Neuronal stem cell (in vitro differentiated cells): ENCODE results near the gene PDE11A.

ENCODE experiments used
- DNase-seq: peaks from one replicate; pipeline ENCODE4 v3.0.0-alpha.2; 2013; ENCODE audit warnings: low spot score
- H2AFZ ChIP-seq: one replicate; pipeline ENCODE4 v1.6.1; 2013; ENCODE audit warnings: mild to moderate bottlenecking, low read length, inconsistent platforms
- H2AK5ac ChIP-seq: 2 replicates; pipeline ENCODE4 v1.6.1; 2013; ENCODE audit warnings: low read depth, mild to moderate bottlenecking, inconsistent platforms, low read length, moderate library complexity, mixed read lengths
- H2BK120ac ChIP-seq: 2 replicates; pipeline ENCODE4 v1.6.1; 2013; ENCODE audit warnings: low read depth, mild to moderate bottlenecking, inconsistent platforms, low read length, moderate library complexity, mixed read lengths
- H2BK12ac ChIP-seq: one replicate; pipeline ENCODE4 v1.6.1; 2013; ENCODE audit warnings: low read length, inconsistent platforms
- H2BK15ac ChIP-seq: 2 replicates; pipeline ENCODE4 v1.6.1; 2013; ENCODE audit warnings: mild to moderate bottlenecking, low read length, inconsistent platforms, mixed read lengths
- H2BK5ac ChIP-seq: one replicate; pipeline ENCODE4 v1.6.1; 2013; ENCODE audit warnings: inconsistent platforms, mild to moderate bottlenecking, low read length, moderate library complexity
- H3K14ac ChIP-seq: one replicate; pipeline ENCODE4 v1.6.1; 2013; ENCODE audit warnings: low read length, inconsistent platforms
- H3K18ac ChIP-seq: 2 replicates; pipeline ENCODE4 v1.6.1; 2013; ENCODE audit warnings: low read length, inconsistent platforms
- H3K23ac ChIP-seq: 2 replicates; pipeline ENCODE4 v1.6.1; 2013; ENCODE audit warnings: low read depth, mild to moderate bottlenecking, mixed read lengths, low read length, inconsistent platforms; ENCODE audit not compliant: poor library complexity
- H3K27ac ChIP-seq: replicated peaks from 3 replicates; pipeline ENCODE4 v1.5.1; 2013; ENCODE audit warnings: low read length, inconsistent platforms
- H3K27me3 ChIP-seq, 3 experiments: 2 replicates each; pipeline ENCODE4 v1.6.1; 2013; ENCODE audit warnings: low read length in 3 of 3, mild to moderate bottlenecking in 2 of 3, inconsistent platforms in 1 of 3, low read depth in 1 of 3, mixed read lengths in 1 of 3, moderate library complexity in 1 of 3; ENCODE audit not compliant: control insufficient read depth in 3 of 3, insufficient read depth in 3 of 3
- H3K36me3 ChIP-seq, 2 donors: replicated peaks in 1 of 2; 2 replicates each; pipeline ENCODE4 v1.6.1; 2013; ENCODE audit warnings: low read length in 2 of 2; ENCODE audit not compliant: control insufficient read depth in 2 of 2, insufficient read depth in 2 of 2
- H3K4ac ChIP-seq: 2 replicates; pipeline ENCODE4 v1.6.1; 2013; ENCODE audit warnings: inconsistent platforms, mild to moderate bottlenecking, low read length, moderate library complexity
- H3K4me1 ChIP-seq, 2 donors: 1 replicate in 1 of 2; 2 replicates in 1 of 2; pipeline ENCODE4 v1.6.1; 2013; ENCODE audit warnings: low read length in 2 of 2, low read depth in 1 of 2; ENCODE audit not compliant: control insufficient read depth in 2 of 2, insufficient read depth in 1 of 2
- H3K4me2 ChIP-seq: one replicate; pipeline ENCODE4 v1.6.1; 2013; ENCODE audit warnings: mild to moderate bottlenecking, low read length, inconsistent platforms; ENCODE audit not compliant: insufficient read depth, poor library complexity, severe bottlenecking
- H3K4me3 ChIP-seq, 2 donors: 2 replicates each; pipeline ENCODE4 v1.5.1; 2013; ENCODE audit warnings: low read length in 2 of 2, mild to moderate bottlenecking in 2 of 2, inconsistent platforms in 1 of 2, moderate library complexity in 1 of 2
- H3K79me1 ChIP-seq: one replicate; pipeline ENCODE4 v1.6.1; 2013; ENCODE audit warnings: low read depth, mild to moderate bottlenecking, inconsistent platforms, low read length, moderate library complexity
- H3K9ac ChIP-seq: one replicate; pipeline ENCODE4 v1.6.1; 2013; ENCODE audit warnings: mild to moderate bottlenecking, low read depth, low read length, inconsistent platforms; ENCODE audit not compliant: poor library complexity
- H3K9me3 ChIP-seq, 2 donors: replicated peaks in 1 of 2; 2 replicates each; pipeline versions ENCODE3 to v1.6.1; 2013; ENCODE audit warnings: low read length in 2 of 2, mild to moderate bottlenecking in 2 of 2, inconsistent platforms in 1 of 2, low read depth in 1 of 2, mixed read lengths in 1 of 2, moderate library complexity in 1 of 2; ENCODE audit not compliant: control insufficient read depth in 2 of 2, insufficient read depth in 1 of 2
- H4K8ac ChIP-seq: one replicate; pipeline ENCODE4 v1.6.1; 2013; ENCODE audit warnings: low read depth, mild to moderate bottlenecking, inconsistent platforms, low read length, moderate library complexity
- H4K91ac ChIP-seq: one replicate; pipeline ENCODE4 v1.6.1; 2013; ENCODE audit warnings: low read length, low read depth, mild to moderate bottlenecking, inconsistent platforms; ENCODE audit not compliant: poor library complexity
- WGBS, 2 donors: extraction: QIAGEN DNeasy Blood & Tissue Kit; methylation state at CpG; one replicate each; pipeline ENCODE4 v1.1.7; 2013; ENCODE audit warnings: missing lambda C conversion rate in 2 of 2, mixed read lengths in 1 of 2; ENCODE audit not compliant: insufficient read length in 2 of 2, insufficient replicate concordance in 1 of 2; ENCODE audit errors: extremely low coverage in 2 of 2; 5-methylcytosine and 5-hydroxymethylcytosine counted together

PDE11A gene

GRCh38 chr2:178101321-178102079 is 28.9 kb upstream of the PDE11A start:
- Histone ChIP-seq H3K9ac (no peak overlapping the region), H3K23ac (no peak overlapping the region), H3K27me3 (no peaks in the 10 kb centered on the region), H2AFZ (no peak overlapping the region), H3K4ac (no peak overlapping the region), H4K8ac (no peak overlapping the region), H2AK5ac (no peak overlapping the region), H2BK15ac (no peak overlapping the region), H3K36me3 (no peaks in the 10 kb centered on the region), H3K14ac (no peak overlapping the region), H3K4me1 (no peaks in the 10 kb centered on the region), H3K4me2 (no peak overlapping the region), H4K91ac (no peak overlapping the region), H3K79me1 (no peaks in the 10 kb centered on the region), H3K9me3 (no peaks in the 10 kb centered on the region), H3K4me3 (no peak overlapping the region), H2BK120ac (no peak overlapping the region), H2BK12ac (no peak overlapping the region), H3K27ac (no peak overlapping the region), H3K18ac (no peak overlapping the region), H2BK5ac (no peak overlapping the region)
- WGBS, 2 donors = no CpG with 5 or more reads among the region's 3 CpGs
- no peak for DNase-seq

DNA sequence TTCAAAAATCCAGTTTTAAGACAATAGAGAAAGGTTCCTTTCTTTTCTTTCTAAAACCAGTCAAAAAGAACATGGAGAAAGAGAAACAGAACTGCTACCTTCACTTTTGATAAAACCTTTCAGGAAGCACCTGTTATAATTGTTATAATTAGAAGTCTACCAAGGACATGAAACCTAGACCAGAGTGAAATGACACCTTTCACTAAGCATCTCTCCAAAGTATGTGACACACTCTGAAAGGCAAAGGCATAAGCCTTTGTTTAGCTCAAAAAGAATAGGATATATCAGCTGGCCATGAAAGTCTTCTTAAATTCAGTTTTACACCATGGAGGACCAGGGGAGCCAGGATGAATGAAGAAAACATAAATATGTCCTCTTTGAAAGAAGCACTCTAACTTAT is 20.9 kb upstream of the PDE11A start:
- H3K27ac ChIP-seq = no peak overlapping the region
- H2AFZ ChIP-seq = no peak overlapping the region
- DNase-seq = no peak
- no peak overlapping the region for H2AK5ac ChIP-seq
- H3K79me1 ChIP-seq = no peaks in the 10 kb centered on the region
- no peak overlapping the region for H3K14ac ChIP-seq
- H4K91ac ChIP-seq = no peak overlapping the region
- H3K9me3 ChIP-seq = no peaks in the 10 kb centered on the region
- H3K36me3 ChIP-seq = no peaks in the 10 kb centered on the region
- no peak overlapping the region for H3K4me2 ChIP-seq
- H2BK120ac ChIP-seq = no peak overlapping the region
- H4K8ac ChIP-seq = no peak overlapping the region
- H2BK12ac ChIP-seq = no peak overlapping the region
- no peak overlapping the region for H3K9ac ChIP-seq
- peaks cover 0 to 9% (median 0%) of the 10 kb centered on the region in 3 experiments for H3K27me3 ChIP-seq
- H3K23ac ChIP-seq = no peak overlapping the region
- H2BK5ac ChIP-seq = no peak overlapping the region
- H3K18ac ChIP-seq = no peak overlapping the region
- no peak overlapping the region for H2BK15ac ChIP-seq
- no peak overlapping the region for H3K4ac ChIP-seq
- H3K4me3 ChIP-seq = no peak overlapping the region
- no peaks in the 10 kb centered on the region for H3K4me1 ChIP-seq

- H3K4me2 ChIP-seq = no peak overlapping the region
- H2BK12ac ChIP-seq = no peak overlapping the region
- no peak overlapping the region for H2BK15ac ChIP-seq
- H3K36me3 ChIP-seq = no peaks in the 10 kb centered on the region
- H3K9me3 ChIP-seq = no peaks in the 10 kb centered on the region
- H3K27me3 ChIP-seq = peaks cover 0 to 9% (median 0%) of the 10 kb centered on the region in 3 experiments
- H3K23ac ChIP-seq = no peak overlapping the region
- H2AK5ac ChIP-seq = no peak overlapping the region
- no peak overlapping the region for H4K8ac ChIP-seq
- H3K18ac ChIP-seq = no peak overlapping the region
- no peak overlapping the region for H3K14ac ChIP-seq
- no peak for DNase-seq
- H2BK120ac ChIP-seq = no peak overlapping the region
- H2BK5ac ChIP-seq = no peak overlapping the region
- H3K4me1 ChIP-seq = no peaks in the 10 kb centered on the region
- H3K9ac ChIP-seq = no peak overlapping the region
- H3K27ac ChIP-seq = no peak overlapping the region
- no peak overlapping the region for H4K91ac ChIP-seq
- no peak overlapping the region for H3K4me3 ChIP-seq
- WGBS, 2 donors = no CpG with 5 or more reads among the region's 6 CpGs
- no peaks in the 10 kb centered on the region for H3K79me1 ChIP-seq
- H2AFZ ChIP-seq = no peak overlapping the region
- H3K4ac ChIP-seq = no peak overlapping the region
Measured at GRCh38 chr2:178088774-178089270, 16.2 kb upstream of the PDE11A start.

GRCh38 chr2:178084273-178084672 is 11.7 kb upstream of the PDE11A start:
- Histone ChIP-seq H3K4me3 (no peak overlapping the region), H3K27me3 (peaks cover 0 to under 1% (median 0%) of the 10 kb centered on the region in 3 experiments), H4K91ac (no peak overlapping the region), H3K9ac (no peak overlapping the region), H2BK120ac (no peak overlapping the region), H3K23ac (no peak overlapping the region), H2BK15ac (no peak overlapping the region), H3K18ac (no peak overlapping the region), H3K4ac (no peak overlapping the region), H3K14ac (no peak overlapping the region), H2BK5ac (no peak overlapping the region), H3K4me2 (no peak overlapping the region), H3K4me1 (no peaks in the 10 kb centered on the region), H3K9me3 (no peaks in the 10 kb centered on the region), H2AFZ (no peak overlapping the region), H2BK12ac (no peak overlapping the region), H3K27ac (no peak overlapping the region), H2AK5ac (no peak overlapping the region), H4K8ac (no peak overlapping the region), H3K79me1 (no peaks in the 10 kb centered on the region), H3K36me3 (no peaks in the 10 kb centered on the region)
- WGBS, 2 donors = no CpG with 5 or more reads among the region's 3 CpGs
- no peak for DNase-seq
